ENCODE results near the gene ADGRV1.

The ADGRV1 gene

DNA sequence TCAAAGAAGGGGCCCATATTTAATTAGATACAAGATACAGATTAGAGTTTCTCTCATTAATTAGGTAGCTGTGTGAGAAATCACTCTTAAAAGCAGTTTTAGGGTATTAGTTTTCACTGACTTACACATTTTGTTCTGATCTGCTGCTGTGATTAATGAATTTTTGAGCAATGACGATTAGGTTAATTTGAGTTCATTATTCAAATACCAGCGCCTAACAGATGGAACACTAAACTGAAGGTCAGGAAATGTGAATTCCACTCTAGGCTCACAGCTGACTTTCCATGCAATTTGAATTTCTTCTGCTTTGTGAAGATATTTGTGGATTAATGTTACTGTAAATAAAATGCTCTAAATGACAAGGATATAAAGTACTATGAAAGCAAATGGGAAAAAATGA, 380.6 kb downstream of the ADGRV1 start:
- TF ChIP-seq, protein P1, sequence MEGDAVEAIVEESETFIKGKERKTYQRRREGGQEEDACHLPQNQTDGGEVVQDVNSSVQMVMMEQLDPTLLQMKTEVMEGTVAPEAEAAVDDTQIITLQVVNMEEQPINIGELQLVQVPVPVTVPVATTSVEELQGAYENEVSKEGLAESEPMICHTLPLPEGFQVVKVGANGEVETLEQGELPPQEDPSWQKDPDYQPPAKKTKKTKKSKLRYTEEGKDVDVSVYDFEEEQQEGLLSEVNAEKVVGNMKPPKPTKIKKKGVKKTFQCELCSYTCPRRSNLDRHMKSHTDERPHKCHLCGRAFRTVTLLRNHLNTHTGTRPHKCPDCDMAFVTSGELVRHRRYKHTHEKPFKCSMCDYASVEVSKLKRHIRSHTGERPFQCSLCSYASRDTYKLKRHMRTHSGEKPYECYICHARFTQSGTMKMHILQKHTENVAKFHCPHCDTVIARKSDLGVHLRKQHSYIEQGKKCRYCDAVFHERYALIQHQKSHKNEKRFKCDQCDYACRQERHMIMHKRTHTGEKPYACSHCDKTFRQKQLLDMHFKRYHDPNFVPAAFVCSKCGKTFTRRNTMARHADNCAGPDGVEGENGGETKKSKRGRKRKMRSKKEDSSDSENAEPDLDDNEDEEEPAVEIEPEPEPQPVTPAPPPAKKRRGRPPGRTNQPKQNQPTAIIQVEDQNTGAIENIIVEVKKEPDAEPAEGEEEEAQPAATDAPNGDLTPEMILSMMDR (IDR thresholded peaks at IDR 0.05), result no peak

DNA sequence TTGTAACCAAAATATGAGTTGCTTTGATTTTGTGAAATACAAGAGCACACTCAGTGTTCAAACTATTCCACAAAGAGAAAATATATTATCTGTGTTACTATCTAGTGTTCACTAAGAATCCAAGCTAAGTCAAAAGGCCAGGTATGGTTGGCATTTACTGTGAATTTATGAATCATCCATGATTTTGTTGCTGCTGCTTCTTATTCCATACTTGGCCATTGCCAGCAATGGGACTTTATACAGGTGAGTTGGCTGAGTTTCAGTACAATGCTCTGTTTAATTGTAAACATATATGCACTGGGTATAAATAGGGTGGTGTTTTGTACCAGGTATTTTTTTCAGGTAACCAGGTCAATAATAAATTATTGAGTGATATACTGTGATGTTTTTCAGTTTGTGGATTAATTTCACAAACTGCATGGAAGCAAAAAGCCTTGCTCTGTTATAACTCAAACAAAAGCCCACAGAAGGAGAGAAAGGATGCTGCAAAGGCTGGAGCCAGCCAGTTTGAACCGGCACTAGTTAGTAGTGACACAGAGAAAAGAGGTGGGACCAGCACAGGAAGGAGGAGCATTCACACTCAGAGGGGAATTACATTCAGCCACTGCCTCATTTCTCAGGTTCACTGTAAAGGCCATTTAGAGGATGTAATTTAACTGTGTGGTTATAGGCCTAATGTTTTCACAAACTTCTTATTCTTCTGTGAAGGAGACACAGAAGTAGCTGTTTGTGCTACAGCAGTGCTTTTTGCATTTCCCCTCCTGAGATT, 381.8 kb downstream of the ADGRV1 start:
- TF ChIP-seq, protein P1 (IDR thresholded peaks at IDR 0.05), result no peak

DNA sequence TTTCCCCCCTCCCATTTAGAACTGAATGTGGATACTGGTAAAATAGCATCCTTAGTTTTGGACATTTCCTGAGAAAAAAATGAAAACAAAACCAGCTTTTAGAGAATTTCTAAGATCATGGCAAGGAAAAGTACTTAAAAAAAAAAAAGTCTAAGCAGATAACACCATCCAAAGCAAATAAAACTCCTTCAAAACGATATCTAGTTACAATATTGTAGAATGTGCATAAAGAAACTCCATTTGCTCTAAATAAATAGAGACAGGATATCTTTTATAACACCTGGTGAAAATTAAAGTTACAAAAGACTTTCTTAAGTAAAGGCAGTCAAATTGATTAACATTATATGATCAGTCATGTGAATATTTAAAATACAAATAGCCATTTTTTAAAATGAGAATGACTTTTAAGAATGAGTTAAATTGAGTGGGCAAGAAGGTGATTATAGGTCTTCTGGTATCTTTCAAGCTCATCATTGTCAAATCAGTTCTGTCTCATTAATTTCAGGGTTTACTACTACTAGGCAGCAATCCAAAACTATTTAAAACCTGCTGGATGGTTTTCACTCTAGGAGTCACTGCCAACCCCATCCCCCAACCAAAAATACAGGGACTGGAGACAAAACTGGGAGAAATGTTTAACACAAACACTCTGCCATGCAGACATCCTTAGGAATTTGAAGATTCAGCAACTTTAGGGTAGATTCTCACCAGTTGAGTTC, 382.6 kb downstream of the ADGRV1 start:
- TF ChIP-seq, protein P1 (IDR thresholded peaks at IDR 0.05), result no peak

DNA sequence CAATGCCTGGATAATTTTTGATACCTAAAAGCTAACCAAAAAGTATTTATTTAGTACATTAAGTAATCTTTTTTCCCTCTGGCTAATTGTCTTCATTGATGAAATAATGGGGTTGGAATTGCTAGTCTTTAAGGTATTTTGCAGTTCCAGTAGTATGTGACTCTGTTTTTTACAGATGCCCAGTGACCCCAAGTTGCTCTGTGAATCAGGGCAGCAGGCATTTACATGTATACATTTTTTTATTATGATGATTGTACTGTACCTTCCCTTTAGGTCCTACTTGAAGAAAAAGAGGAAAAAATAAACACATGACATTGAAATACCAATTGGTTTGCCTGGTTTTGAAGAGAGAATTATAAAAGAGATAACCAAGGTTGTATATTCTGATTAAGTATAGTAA, 385.5 kb downstream of the ADGRV1 start:
- TF ChIP-seq, protein P1 (IDR thresholded peaks at IDR 0.05), result no peak

DNA sequence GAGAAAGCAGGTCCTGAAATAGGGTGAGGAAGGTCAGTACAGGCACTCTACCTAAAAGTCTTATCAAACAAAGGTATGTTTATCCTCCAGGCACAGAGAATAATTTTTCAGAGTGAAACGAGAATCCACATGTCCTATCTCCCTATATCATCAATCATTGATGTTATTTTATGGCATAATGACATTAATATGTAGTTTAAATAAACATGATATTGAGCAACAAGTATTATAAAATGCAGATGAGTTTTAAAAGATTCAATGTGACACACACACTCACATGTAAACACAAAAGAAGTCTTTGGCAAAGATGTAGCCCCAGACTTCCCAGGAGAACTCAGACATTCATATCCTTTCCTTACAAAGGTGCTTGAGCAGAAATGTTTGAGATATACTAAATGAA, 389.1 kb downstream of the ADGRV1 start:
- TF ChIP-seq, protein P1 (IDR thresholded peaks at IDR 0.05), result no peak

DNA sequence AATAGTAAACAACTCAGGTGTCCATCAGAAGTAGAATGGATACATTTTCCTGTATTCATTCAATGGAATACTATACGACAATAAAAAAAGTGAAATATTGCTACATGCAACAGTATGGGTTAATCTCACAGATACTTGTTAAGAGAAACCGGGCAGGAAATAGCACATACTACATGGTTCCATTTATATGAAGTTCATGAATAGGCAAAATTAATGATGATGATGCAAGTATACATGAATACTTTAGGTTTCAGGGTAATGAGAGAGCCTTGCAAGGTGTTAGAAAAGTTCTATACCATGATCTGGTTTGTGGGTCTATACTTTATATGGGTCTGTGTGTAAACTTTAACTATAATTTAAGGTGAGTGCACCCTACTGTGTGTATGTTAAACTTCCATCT, 390.4 kb downstream of the ADGRV1 start:
- TF ChIP-seq, protein P1 (IDR thresholded peaks at IDR 0.05), result no peak

DNA sequence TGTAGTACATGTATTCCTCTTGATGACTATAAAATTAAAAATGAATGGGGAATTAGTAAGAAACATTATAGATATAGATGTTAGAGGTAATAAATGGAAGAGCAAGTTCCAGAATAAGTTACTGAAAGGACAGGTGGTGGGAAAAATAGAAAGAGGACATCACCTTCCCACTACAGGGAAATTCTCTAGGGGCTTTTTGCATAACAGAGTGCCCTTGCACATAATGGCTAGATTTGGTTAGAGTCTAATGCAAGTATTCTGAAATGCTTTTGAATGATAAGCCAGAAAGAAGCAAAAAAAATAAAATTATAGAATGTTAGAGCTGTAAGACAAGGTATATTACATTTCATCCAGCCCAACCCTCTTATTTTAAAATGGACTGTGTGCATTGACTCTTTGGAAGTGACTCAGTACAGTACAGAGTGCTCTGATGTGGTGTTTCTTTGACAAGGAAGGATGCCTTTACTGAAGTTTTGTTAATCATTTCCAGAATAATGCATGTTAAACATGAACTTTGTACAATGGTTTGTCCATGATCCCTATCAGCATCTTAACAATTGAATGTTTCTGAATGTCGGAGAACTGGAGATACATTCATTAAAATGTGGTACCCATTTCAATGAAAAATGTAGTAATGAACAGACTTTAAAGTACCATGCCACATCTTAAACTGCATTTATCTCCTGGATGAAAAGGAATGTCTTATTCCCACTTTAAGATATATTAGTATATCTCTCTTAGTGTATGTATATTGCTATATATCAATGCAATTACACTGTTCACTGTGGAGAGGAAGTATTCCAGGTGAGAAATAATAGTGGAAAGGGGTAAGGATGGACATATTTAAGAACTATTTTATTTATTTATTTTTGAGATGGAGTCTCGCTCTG, 391.1 kb downstream of the ADGRV1 start:
- TF ChIP-seq, protein P1 (IDR thresholded peaks at IDR 0.05), result no peak
